Cardiac septum (tissue), 1 donor: ENCODE measurements around the gene NUDT12. TPM values are rescaled to one million over a fixed set of nuclear protein-coding genes. Genes with fewer than 3 reads are reported as not detected.

Source experiments
- DNase-seq: peaks from one replicate; pipeline ENCODE4 v3.0.0-alpha.2; 2020; ENCODE audit warnings: low spot score
- intact Hi-C: fragments of 100-400 bp; cut with DNase I; formaldehyde crosslinking; loops from one replicate; pipeline ENCODE4 v1.14.0; 2022
- total RNA-seq: library from RNA; stranded (reverse); fragmentation: NEBNext Ultra II Directional; extraction: Animal tissue kit (Norgen Biotek cat#: 25700); gene quantifications from one replicate; pipeline ENCODE4 v1.2.1, GENCODE V29; 2021
- donor health status: DM: no; HTN: no; CAD: no.

Gene NUDT12
- total RNA-seq, 1 donor from 2014 or later: 11.4 TPM

DNA sequence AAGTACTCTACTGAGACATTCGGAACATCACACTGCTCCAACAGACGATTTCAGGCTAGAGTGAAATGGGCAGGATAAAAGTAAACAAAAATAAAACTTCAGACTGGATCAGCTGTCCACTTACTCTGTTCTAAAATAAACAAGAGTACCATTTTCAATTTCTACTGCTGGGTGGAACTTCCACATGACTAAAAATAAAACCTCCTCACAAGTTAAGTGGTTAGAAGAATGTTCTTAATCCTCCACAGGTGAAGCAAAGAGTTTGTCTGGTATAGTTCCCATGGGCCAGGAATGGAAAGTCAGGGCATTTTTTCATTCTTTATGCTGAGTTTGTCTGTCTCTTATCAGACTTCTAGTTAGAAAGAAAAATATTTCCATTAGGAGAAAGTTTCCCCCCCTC, 15.7 kb downstream of the NUDT12 start:
- intact Hi-C loops: no loop called here
- no peak for DNase-seq

DNA sequence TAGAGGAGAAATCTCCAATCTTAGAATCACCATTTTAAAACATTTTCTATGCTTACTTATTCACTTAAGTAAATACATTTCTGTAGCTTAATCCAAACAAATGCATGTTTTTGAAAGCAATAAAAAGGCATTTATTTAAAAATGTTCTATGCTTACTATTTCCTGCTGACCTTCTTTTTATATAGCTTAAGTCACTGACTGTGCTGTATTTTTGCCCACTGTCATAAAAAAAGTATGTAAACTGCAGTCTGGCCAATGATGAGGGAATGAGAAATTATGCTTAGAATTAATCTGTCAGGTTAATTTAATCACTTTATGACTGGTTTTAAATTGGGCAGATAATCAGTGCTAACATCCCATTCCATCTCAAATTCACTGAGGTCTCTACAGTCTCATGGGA, 20.1 kb downstream of the NUDT12 start:
- intact Hi-C loops: no loop called here
- no peak for DNase-seq

DNA sequence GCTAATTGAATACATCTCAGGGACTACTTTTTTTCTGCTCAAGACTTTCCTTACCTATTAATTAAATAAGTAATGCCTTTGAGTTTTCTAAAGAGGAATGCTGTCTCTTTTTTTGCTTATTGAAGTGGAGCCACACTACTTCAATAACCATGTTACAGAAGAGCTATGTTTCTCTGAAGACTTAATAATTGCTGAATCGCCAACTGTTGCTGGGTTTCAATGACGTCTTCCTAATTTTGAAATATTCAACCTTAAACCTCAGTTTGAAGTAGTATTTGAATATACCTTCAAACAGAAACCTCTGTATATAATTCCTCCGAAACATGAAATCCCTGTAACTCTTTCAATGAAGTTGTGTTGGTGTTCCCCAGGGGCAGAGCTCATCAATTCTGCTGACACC, 21.0 kb downstream of the NUDT12 start:
- DNase-seq: no peak
- intact Hi-C loops: no loop called here

DNA sequence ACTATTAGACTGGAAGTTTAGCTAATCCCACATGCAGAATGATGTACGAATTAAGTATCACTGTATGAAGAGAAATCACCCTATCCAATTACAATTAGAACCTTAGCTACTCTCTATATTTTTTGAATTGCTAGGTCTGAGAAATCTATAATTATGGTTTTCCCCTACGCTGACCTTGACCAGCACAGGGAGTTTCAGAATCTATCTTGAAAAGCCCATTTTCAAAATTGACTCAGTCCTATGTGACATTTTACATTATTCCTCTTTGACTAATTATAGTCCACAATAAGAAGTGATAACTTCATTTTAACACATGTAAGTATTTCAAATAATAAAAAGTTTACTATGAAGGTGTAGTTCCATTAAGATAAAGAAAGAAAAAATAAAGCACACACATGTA, 21.5 kb downstream of the NUDT12 start:
- intact Hi-C loops: no loop called here
- no peak for DNase-seq

DNA sequence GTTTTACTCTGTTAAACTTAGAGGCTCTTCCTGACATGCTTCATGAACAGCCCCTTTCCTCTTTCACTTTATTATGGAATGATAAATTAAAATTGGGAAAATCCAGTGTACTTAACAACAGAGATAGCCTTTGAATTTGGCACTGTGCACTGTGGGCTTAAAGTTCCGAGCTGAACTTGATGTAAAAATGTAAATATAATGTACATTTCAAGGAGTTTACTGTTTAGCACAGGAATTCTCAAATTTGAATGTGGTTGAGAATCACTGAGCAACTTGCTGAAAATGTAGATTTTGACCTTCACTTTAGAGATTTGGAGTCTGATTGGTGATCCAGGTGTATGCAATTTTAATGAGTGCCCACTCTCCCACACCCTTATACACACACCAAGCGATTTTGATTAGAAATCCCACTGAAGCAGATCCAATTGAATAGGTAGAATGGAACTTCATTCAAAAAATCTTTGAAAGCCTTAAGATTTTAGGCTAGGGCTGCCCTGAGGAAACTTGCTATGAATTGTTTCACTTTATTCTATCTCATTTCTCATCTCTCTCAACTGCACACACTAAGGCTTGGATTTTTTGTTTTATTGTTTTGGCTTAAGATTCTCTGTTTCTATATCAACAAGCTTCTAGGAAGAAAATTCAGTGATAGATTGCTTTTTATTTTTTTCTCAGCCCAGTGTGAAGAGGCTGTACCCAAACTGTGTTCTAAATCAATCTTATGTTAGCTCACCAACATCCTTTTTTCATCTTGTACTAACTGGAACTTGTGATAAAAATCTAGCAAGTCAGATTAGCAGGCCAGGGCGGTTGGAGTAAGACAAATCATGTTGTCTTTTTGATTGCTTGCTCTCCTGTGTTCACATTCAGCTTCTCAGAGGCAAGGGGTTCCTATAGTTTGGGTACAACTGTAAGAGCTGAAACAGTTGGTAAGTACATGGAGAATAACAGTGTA, 22.9 kb downstream of the NUDT12 start:
- intact Hi-C loops: no loop called here
- no peak for DNase-seq

DNA sequence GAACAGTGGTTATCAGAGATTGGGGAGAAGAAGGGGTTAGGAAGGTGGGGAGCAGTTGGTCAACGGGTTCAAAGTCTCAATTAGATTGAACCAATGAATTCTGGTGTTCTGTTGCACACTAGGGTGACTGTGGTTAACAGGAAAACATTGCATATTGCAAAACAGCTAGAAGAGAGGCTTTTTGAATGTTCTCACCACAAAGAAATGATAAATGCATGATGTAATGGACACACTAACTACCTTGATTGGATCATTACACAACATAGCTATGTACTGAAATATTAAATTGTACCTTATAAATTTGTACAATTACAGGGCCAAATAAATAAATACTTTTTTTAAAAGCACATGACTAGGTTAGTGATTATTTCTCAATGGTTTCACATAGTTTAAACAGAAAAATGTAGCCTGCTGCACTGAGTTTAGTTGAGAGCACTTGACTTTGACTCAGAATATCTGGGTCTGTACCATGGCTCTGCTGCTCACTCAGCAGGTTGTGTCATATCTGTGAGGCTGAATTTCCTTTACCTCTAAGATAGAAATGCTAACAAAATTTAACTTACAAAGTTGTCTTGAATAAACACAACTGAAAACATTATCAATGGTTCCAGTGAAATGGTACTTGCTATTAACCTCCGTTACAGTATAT, 30.4 kb downstream of the NUDT12 start:
- intact Hi-C loops: no loop called here
- DNase-seq: no peak

DNA sequence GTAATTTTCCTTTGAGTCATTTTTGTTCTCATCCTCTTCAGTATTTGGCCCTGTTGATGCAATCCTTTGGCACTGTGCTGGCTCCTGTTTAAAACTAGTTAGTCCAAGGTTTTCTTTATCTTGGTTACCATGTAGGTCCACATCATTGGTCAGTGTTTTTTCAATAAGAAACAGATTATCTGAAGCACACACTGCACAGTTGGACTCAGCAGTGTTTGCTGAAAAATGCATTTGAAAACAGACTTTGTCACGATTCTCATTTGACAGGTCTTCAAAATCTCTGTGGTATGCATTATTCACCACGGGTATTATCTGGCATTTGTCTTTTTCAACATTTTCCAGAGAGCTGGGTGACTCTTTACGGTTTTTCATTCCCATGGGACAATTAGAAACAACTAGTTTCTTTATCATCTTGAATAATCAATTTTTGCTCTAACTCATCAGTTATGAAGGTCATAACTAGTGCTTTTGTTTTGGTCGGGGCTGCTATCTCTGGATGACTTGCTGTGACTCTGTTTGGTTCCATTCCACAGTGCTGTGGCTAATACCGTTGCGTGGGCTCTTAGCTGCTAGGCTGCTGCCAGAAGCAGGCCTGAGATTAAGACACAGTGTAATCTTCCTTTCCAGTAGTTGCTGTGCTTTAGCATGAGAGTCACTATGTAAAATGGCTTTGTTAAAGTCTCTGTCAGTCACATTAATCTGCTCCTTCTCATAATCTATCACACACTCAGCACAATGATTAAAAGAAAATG, 36.2 kb downstream of the NUDT12 start:
- DNase-seq: no peak

DNA sequence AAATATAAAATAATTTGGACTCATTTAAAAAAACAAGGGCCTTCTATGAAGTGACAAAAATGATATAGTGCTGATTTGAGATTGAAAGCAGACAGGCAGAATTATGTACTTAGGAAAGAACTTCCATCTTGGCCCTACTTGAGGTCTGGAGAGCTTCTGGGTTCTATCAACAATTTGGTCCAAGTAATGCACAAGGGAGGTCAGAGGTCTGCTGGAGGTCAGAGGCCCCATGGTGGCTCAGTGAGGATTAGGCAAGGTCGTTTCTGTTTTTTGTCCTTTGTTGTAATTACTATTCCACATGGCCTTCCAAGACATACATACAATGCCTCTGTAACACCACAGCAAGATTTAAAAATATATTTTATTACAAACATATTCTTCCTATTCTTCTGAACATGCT, 37.2 kb downstream of the NUDT12 start:
- intact Hi-C loops: no loop called here

More for the DNA sequence above, 36.2 kb downstream of the NUDT12 start:
- intact Hi-C loops: no loop called here

DNA sequence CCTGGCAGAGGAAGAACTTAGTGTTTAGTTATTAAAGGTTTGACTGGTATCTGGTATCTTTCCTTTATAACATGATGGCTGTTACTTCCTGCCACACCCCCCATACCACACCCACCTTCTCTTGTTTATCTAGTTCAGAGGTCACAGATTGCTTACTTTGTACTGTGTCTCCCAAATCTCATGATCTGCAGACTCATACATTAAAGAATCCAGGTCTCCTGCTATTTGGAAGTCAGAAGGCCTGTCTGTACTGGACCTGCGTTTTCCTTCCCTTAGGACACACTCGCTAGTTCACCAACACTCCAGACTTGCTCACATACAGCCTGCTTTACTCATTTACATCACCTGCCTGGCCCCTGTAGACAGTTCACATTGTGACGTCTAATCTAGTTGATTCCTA, 39.3 kb downstream of the NUDT12 start:
- intact Hi-C loops: no loop called here
- no peak for DNase-seq

More for the DNA sequence above, 37.2 kb downstream of the NUDT12 start:
- no peak for DNase-seq

DNA sequence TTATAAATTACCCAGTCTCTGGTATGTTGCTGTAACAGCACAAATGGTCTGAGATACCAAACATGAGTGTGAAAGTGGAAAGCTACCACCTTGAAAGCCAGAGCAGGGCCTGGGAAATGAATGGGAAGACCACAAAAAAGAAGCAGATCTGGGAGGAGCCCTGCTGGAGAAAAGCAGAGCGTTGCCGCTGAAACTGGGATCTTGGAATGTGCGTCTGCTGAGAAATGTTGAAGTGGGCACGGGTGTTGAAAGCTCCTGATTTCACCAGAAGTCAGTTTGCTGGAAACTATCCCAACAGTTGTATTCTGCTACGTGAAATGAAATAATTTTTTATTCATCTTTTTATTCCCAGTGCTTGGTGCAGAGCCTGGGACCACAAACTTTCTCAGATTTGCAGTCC, 40.0 kb downstream of the NUDT12 start:
- intact Hi-C loops: no loop called here
- no peak for DNase-seq

DNA sequence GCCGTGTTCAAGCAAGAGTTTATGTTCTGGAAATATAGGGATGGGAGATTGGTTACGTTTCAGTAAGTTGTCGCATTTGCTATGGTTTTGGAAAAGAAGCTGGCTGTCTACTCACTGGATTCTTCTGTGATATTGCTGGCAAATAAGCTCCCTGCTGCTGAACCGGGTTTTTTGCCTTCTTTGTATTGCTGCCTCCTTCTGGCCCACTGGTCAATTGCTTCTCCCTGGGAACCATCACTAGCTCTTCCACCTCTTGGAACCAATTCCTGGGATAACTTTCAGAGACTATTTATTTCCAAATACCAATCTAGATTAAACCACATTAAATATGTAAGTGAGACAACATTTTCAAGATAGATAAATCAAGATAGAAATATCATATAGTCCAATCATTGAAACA, 43.0 kb downstream of the NUDT12 start:
- intact Hi-C loops: no loop called here
- no peak for DNase-seq

DNA sequence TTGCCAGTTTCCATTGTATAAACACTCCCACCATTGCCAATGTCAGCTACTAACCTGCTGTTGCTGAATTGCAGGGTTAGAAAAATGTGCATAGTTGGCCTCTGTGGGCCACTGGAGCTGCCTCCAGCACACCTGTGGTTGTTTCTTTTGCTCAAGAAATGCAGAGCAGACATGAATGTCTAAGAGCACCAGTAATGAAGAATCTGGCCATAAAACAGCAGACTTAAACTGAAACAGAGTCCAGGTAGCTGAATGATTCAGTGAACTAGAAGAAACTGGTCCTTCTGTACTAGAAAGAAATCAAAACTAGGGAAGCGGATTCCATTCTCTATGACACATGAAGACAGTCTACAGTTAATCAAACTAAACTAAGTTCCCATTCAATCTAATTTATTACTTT, 48.2 kb downstream of the NUDT12 start:
- DNase-seq: no peak
- intact Hi-C loops: no loop called here

DNA sequence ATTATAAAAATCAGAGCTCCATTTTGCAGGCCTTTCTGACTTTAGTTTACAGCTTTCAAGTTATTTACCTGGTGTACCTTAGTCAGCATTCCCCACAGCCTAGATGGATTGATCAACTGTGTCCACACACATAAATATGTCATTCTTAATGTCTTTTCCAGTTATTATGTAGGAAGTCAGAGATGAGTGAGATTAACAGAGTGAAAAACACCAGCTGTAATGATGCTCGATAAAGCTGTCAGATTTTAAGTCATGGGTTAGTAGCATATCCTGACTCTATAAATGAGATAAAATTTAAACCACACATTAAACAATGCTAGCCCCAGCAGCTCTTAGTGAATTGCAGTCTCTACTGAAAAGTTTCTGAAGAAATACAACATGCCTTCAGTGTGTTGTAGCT, 48.9 kb downstream of the NUDT12 start:
- no peak for DNase-seq
- intact Hi-C loops: no loop called here

DNA sequence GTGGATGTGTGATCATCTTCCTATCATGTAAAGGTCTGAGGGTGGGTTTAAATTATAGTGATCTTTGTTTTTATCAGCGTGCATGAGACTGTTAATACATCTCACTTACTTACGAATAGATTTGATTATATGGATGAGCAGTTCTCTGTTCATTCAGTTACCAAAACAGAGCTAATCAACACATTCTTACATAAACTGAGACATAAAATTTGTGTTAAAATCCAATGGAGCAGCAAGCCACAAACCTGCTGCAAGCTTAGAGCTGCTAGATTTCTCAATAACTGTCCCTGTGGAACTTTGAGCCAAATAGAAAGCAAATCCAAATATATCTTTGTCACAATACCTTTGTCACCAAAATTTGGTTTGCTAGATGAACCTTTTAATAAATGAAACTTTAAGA, 50.1 kb downstream of the NUDT12 start:
- intact Hi-C loops: no loop called here
- no peak for DNase-seq

DNA sequence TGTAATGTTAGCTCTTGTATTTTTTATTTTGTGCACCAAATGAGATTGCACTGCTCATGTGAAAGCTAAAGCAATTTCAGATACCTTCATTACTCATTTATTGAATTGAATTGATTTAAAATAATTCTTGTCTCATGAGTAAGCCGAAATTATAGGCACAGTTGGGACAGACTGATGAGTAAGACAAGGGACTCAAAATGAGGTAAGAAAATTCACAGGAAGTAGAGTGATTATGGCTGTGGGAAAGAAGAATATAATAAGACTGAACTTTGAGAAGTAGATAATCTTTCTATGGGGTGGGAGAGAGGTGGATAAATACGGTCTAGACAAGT, 51.1 kb downstream of the NUDT12 start:
- DNase-seq: no peak
- intact Hi-C loops: no loop called here

DNA sequence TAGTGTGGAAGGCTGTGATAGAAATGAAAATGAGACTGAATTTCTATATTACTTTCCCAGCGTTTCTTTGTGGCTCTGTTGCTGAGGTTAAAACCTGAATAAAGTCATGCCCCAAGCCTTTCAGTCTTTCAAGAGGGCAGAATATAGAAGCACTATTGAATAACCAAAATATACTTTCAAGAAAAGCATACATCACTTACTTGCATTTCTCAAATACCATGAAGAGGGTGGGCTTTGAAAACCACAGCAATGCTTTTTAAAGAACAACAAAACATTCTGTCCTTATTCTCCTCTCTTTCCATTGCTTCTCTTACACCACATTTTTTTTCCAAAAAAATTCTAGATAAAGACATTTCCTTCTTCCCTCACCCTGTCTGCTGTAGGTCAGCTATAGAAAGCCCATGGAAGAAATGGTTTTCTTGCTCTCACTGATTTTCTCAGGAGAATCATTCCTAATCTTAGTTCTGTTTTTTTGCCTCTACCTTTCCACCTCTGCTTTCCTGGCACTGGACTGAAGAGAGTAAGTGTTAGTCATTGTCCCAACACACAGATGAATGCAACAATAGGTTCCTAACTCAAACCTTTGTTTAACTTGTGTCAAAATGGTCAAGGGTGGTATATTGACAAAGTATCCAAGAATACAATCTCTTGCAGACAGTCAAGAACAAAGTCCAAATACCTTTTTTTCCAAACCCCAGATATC, 51.6 kb downstream of the NUDT12 start:
- intact Hi-C loops: no loop called here
- no peak for DNase-seq

DNA sequence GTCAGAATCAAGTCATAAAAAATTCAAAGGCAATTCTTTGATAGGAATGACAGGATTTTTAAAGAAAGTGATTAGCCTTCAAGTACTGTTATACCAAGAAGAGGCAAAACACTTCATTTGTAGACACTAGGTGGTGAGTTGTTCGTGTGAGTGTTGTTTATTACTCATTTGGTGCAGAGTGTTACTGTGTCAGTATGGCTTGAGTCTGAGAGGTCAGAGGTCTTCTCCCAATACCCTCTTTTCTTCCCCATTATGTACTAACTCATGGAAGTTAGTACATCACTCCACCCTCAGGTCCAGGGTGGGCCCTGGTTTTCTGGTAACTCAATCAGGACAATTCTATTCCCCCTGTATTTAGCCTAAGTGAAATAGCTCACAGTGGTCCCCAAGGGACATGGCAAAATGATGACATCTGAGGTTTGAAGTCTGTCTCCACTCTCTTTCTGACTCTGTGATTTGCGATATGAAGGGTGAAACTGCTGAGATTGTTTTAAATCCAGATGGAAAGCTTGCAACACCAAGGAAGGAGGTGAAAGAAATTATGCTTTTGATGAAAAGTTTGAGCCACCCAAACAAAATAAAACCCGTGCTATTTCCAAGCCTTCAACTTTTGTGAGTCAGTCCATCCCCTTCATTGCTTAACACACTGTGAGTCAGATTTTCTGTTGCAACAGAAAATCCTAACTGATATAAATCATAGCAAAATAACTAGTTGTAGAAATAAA, 56.8 kb downstream of the NUDT12 start:
- intact Hi-C loops: no loop called here
- no peak for DNase-seq

DNA sequence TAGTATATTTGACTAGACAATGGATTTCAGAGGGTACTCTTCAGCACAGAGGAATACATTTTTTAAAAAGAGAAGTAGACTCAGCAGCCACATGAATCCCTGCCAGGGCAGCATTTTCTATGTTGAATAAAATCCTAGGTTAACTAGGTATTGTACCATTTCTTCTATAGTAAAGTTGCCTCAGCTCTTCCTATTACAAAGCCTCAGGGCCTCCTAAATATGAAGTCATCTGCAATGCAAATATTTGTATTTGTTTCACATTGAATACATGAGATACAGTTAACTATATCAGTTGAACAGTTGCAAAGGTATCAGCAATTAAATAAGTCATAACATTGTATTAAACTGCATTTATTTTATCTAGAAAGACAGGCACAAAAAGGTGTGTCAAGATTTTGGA, 59.5 kb downstream of the NUDT12 start:
- intact Hi-C loops: no loop called here
- DNase-seq: no peak

DNA sequence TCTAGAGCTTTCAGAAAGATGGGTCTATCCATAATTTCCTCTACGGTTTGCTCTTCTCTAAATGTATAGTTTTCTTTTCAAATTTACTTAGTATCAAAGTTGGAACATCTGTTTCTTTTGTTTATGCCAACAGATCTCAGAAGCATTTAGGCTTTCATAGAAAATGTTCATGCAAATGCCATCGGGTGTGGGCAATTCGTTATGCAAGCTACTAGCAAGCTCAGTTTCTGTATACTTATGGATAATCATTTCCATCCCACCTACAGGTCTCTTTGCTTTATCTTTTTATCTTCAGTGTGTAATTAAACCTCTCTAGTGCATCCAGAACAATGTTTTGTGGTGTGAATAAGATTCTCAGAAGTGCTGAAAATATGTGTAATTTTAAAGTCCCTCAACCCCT, 59.9 kb downstream of the NUDT12 start:
- no peak for DNase-seq
- intact Hi-C loops: no loop called here
